ENCODE results near the gene CUTA. TPM values are rescaled to one million over a fixed set of nuclear protein-coding genes. Genes with fewer than 3 reads are reported as not detected.

Gene CUTA
- total RNA-seq, 1 experiment from 2014 or later = 212 TPM

- intact Hi-C loops (cut with micrococcal nuclease) = loop anchor here (1.0 kb wide), 1 partner anchor 125 kb away; no protein-coding TSS in a partner anchor
- Mint-ChIP-seq H3K9me3 (ENCODE audit: unreplicated experiment) (no peaks in the 10 kb centered on the region), H3K4me1 (ENCODE audit: insufficient read depth, unreplicated experiment) (peaks cover 22% of the 10 kb centered on the region), H3K27me3 (ENCODE audit: insufficient read depth, unreplicated experiment) (no peaks in the 10 kb centered on the region), H3K4me3 (ENCODE audit: unreplicated experiment) (peak within 1 kb of the TSS; percentile 89), H3K27ac (ENCODE audit: low read depth, unreplicated experiment) (peak within 1 kb of the TSS; percentile 72), H3K36me3 (ENCODE audit: insufficient read depth, unreplicated experiment) (peaks cover 16% of the 10 kb centered on the region)
- CTCF ChIA-PET = interaction anchor here (0.5 to 1.6 kb wide), 6 partner anchors 15 to 477 kb away, joined by 3 to 6 read pairs (median 3); no protein-coding TSS in a partner anchor
- TF ChIP-seq CTCF (IDR thresholded peaks at IDR 0.05; ENCODE audit: unreplicated experiment) = no peak
- peak; percentile 95 for DNase-seq (ENCODE audit: unreplicated experiment)
- BruUV-seq (replicated peaks) = TSS peak; percentile 95
- POLR2A ChIA-PET = interaction anchor here (0.6 to 3.1 kb wide), 39 partner anchors 9 to 971 kb away, joined by 3 to 23 read pairs (median 4); partner anchors contain the start of genes BAK1, CUTA, ITPR3 and RGL2
These were observed 36.4 kb upstream of the CUTA start, which contains the start of gene ZBTB9 for GRCh38 chr6:33454009-33454946. ZBTB9 (plus strand) TSS chr6:33454576; CDS start chr6:33455101, 525 bp downstream.

- peaks cover 22% of the 10 kb centered on the region for H3K4me1 Mint-ChIP-seq (ENCODE audit: insufficient read depth, unreplicated experiment)
- H3K36me3 Mint-ChIP-seq (ENCODE audit: insufficient read depth, unreplicated experiment) = peaks cover 21% of the 10 kb centered on the region
These were observed 35.6 kb upstream of the CUTA start for GRCh38 chr6:33453393-33454008.

GRCh38 chr6:33452496-33452895, 34.6 kb upstream of the CUTA start:
- no peaks in the 10 kb centered on the region for H3K27me3 Mint-ChIP-seq (ENCODE audit: insufficient read depth, unreplicated experiment)
- DNase-seq (ENCODE audit: unreplicated experiment) = no peak
- H3K4me1 Mint-ChIP-seq (ENCODE audit: insufficient read depth, unreplicated experiment) = peaks cover 22% of the 10 kb centered on the region
- peaks cover 29% of the 10 kb centered on the region for H3K36me3 Mint-ChIP-seq (ENCODE audit: insufficient read depth, unreplicated experiment)
- H3K4me3 Mint-ChIP-seq (ENCODE audit: unreplicated experiment) = peak overlapping the region; percentile 89
- H3K27ac Mint-ChIP-seq (ENCODE audit: low read depth, unreplicated experiment) = no peak overlapping the region
- POLR2A ChIA-PET = interaction anchor here (2.9 kb wide), 1 partner anchor 27 kb away, joined by 23 read pairs; no protein-coding TSS in a partner anchor
- CTCF ChIA-PET = no interaction called here
- no peak for TF ChIP-seq CTCF (IDR thresholded peaks at IDR 0.05; ENCODE audit: unreplicated experiment)
- intact Hi-C loops (cut with micrococcal nuclease) = no loop called here
- no peaks in the 10 kb centered on the region for H3K9me3 Mint-ChIP-seq (ENCODE audit: unreplicated experiment)
- BruUV-seq (replicated peaks) = no TSS peak

More at GRCh38 chr6:33453393-33454008, 35.6 kb upstream of the CUTA start:
- Mint-ChIP-seq H3K4me3 (ENCODE audit: unreplicated experiment) (peak overlapping the region; percentile 89), H3K27ac (ENCODE audit: low read depth, unreplicated experiment) (peak overlapping the region; percentile 72), H3K27me3 (ENCODE audit: insufficient read depth, unreplicated experiment) (no peaks in the 10 kb centered on the region), H3K9me3 (ENCODE audit: unreplicated experiment) (no peaks in the 10 kb centered on the region)
- no TSS peak for BruUV-seq (replicated peaks)
- TF ChIP-seq CTCF (IDR thresholded peaks at IDR 0.05; ENCODE audit: unreplicated experiment) = no peak
- no peak for DNase-seq (ENCODE audit: unreplicated experiment)
- ChIA-PET CTCF (interaction anchor here (0.5 to 0.6 kb wide), 3 partner anchors 16 to 478 kb away, joined by 3 to 4 read pairs (median 3); no protein-coding TSS in a partner anchor), POLR2A (interaction anchor here (0.5 to 3.1 kb wide), 28 partner anchors 9 to 828 kb away, joined by 3 to 23 read pairs (median 4); partner anchors contain the start of genes BAK1, CUTA, ITPR3 and RGL2)
- intact Hi-C loops (cut with micrococcal nuclease) = loop anchor here (1.0 kb wide), 1 partner anchor 126 kb away; no protein-coding TSS in a partner anchor

GRCh38 chr6:33451606-33452005, 33.7 kb upstream of the CUTA start:
- H3K27ac Mint-ChIP-seq (ENCODE audit: low read depth, unreplicated experiment) = no peak overlapping the region
- ChIA-PET POLR2A (no interaction called here), CTCF (no interaction called here)
- H3K4me1 Mint-ChIP-seq (ENCODE audit: insufficient read depth, unreplicated experiment) = peaks cover 18% of the 10 kb centered on the region
- H3K4me3 Mint-ChIP-seq (ENCODE audit: unreplicated experiment) = no peak overlapping the region
- TF ChIP-seq CTCF (IDR thresholded peaks at IDR 0.05; ENCODE audit: unreplicated experiment) = no peak
- BruUV-seq (replicated peaks) = no TSS peak
- DNase-seq (ENCODE audit: unreplicated experiment) = no peak
- no peaks in the 10 kb centered on the region for H3K27me3 Mint-ChIP-seq (ENCODE audit: insufficient read depth, unreplicated experiment)
- no peaks in the 10 kb centered on the region for H3K9me3 Mint-ChIP-seq (ENCODE audit: unreplicated experiment)
- peaks cover 22% of the 10 kb centered on the region for H3K36me3 Mint-ChIP-seq (ENCODE audit: insufficient read depth, unreplicated experiment)
- intact Hi-C loops (cut with micrococcal nuclease) = no loop called here

All from MCF 10A (cell line).